A549 (cell line): ENCODE results near the gene CAB39. TPM values are rescaled to one million over a fixed set of nuclear protein-coding genes. Genes with fewer than 3 reads are reported as not detected.

Source experiments
- ATAC-seq, 2 experiments: fragments of 200-7000 bp in 1 of 2; fragments of >200 bp in 1 of 2; cut with Nextera tagmentation in 1 of 2; cut with Tn5 transposase in 1 of 2; 3 replicates each; pipeline versions ENCODE4 v1.8.0 to v1.9.1; 2018 to 2020; ENCODE audit warnings: mild to moderate bottlenecking in 1 of 2, moderate library complexity in 1 of 2
- CTCF ChIA-PET: fragments of 300-600 bp; sonication (Branson Sonifier 250); formaldehyde crosslinking; extraction: SDS; loops from one replicate; lab custom pipeline; 2021; ENCODE audit warnings: antibody characterized with exemption, inconsistent platforms; lab: Yijun Ruan, JAX
- POLR2A ChIA-PET: fragments of 350-600 bp; formaldehyde crosslinking; extraction: SDS; loops from one replicate; lab custom pipeline; 2021; ENCODE audit warnings: antibody characterized with exemption, inconsistent platforms; lab: Yijun Ruan, JAX
- DNase-seq, 2 experiments: peaks; one replicate each; pipeline versions ENCODE4 v3.0.0 to v3.0.0-alpha.2; 2011 to 2016; ENCODE audit warnings: low read depth in 1 of 2, low spot score in 1 of 2
- FAIRE-seq: peaks from 2 replicates; lab custom pipeline; 2011; peaks lifted over from hg19 to GRCh38; lab: Jason Lieb, UNC
- H3K27ac ChIP-seq, 2 experiments: fragments of >200 bp; sonication (Bioruptor Twin); formaldehyde crosslinking; 3 replicates each; pipeline ENCODE4 v1.5.1; 2016 to 2017
- H3K4me1 ChIP-seq: fragments of >200 bp; sonication (Bioruptor Twin); formaldehyde crosslinking; 3 replicates; pipeline ENCODE4 v1.6.1; 2016
- H3K4me2 ChIP-seq: fragments of >200 bp; sonication (Bioruptor Twin); formaldehyde crosslinking; 3 replicates; pipeline ENCODE4 v1.6.1; 2016
- H3K4me3 ChIP-seq: fragments of >200 bp; sonication (Bioruptor Twin); formaldehyde crosslinking; 3 replicates; pipeline ENCODE4 v1.5.1; 2016
- H3K9me3 ChIP-seq: fragments of >200 bp; sonication (Bioruptor Twin); formaldehyde crosslinking; 3 replicates; pipeline ENCODE4 v1.6.1; 2016
- ATOH8 ChIP-seq: fragments of 250-450 bp; sonication (Bioruptor Pico); IDR thresholded peaks from 2 replicates; pipeline ENCODE4 v1.5.0; 2020; ENCODE audit warnings: low read depth, mild to moderate bottlenecking, moderate library complexity
- BHLHE40 ChIP-seq: IDR thresholded peaks from 2 replicates; pipeline ENCODE4 v1.6.1; 2012; ENCODE audit warnings: low read depth, low read length, inconsistent platforms
- CBX2 ChIP-seq: fragments of 200-600 bp; sonication (generic); IDR thresholded peaks from 2 replicates; pipeline ENCODE4 v1.6.1; 2016; ENCODE audit warnings: low read depth, mild to moderate bottlenecking, borderline replicate concordance
- CBX8 ChIP-seq: fragments of 200-600 bp; sonication (generic); IDR thresholded peaks from 2 replicates; pipeline ENCODE4 v1.6.1; 2016
- CHD2 ChIP-seq: fragments of 150-350 bp; IDR thresholded peaks from 2 replicates; pipeline ENCODE4 v1.6.1; 2014; ENCODE audit warnings: low read length; ENCODE audit not compliant: partially characterized antibody
- CHD4 ChIP-seq: fragments of 200-600 bp; sonication (generic); IDR thresholded peaks from 2 replicates; pipeline ENCODE4 v1.6.1; 2016; ENCODE audit warnings: antibody characterized with exemption, mild to moderate bottlenecking, borderline replicate concordance
- ESRRA ChIP-seq: fragments of 150-350 bp; IDR thresholded peaks from 2 replicates; pipeline ENCODE4 v1.6.1; 2014; ENCODE audit warnings: mild to moderate bottlenecking, low read length, borderline replicate concordance
- GATA3 ChIP-seq: IDR thresholded peaks from 2 replicates; pipeline ENCODE4 v1.6.1; 2012; ENCODE audit warnings: borderline replicate concordance
- HOXA7 ChIP-seq: fragments of 250-450 bp; sonication (Bioruptor Pico); IDR thresholded peaks from 2 replicates; pipeline ENCODE4 v1.5.0; 2020; ENCODE audit warnings: mild to moderate bottlenecking, moderate library complexity
- HOXB13 ChIP-seq: fragments of 250-450 bp; sonication (Bioruptor Pico); IDR thresholded peaks from 2 replicates; pipeline ENCODE4 v1.5.0; 2020; ENCODE audit warnings: low read depth, mild to moderate bottlenecking, moderate library complexity
- JUN ChIP-seq, 2 experiments: fragments of >200 bp; sonication (Bioruptor Twin); formaldehyde crosslinking; IDR thresholded peaks; 2 replicates in 1 of 2; 3 replicates in 1 of 2; pipeline ENCODE4 v1.6.1; 2016 to 2017
- JUNB ChIP-seq: fragments of >200 bp; sonication (Bioruptor Twin); formaldehyde crosslinking; IDR thresholded peaks from 2 replicates; pipeline ENCODE4 v1.6.1; 2016
- MAX ChIP-seq: IDR thresholded peaks from 2 replicates; pipeline ENCODE4 v1.6.1; 2012
- NPAS2 ChIP-seq: fragments of 250-450 bp; sonication (Bioruptor Pico); IDR thresholded peaks from 2 replicates; pipeline ENCODE4 v1.8.0; 2022; ENCODE audit warnings: mild to moderate bottlenecking, moderate library complexity, borderline replicate concordance
- POLR2A ChIP-seq: IDR thresholded peaks from 2 replicates; pipeline ENCODE4 v1.6.1; 2012; ENCODE audit warnings: mild to moderate bottlenecking, low read length
- POLR2AphosphoS2 ChIP-seq: conservative IDR thresholded peaks from 2 replicates; pipeline ENCODE4 v1.6.1; 2012; ENCODE audit warnings: low read length, improper control_type of control experiment, inconsistent platforms
- RARB ChIP-seq: fragments of 250-450 bp; sonication (Bioruptor Pico); IDR thresholded peaks from 2 replicates; pipeline ENCODE4 v1.8.0; 2021; ENCODE audit warnings: mild to moderate bottlenecking, moderate library complexity
- RCOR1 ChIP-seq: fragments of 150-350 bp; IDR thresholded peaks from 2 replicates; pipeline ENCODE4 v1.6.1; 2014; ENCODE audit warnings: antibody characterized with exemption, low read length, low read depth
- RFX5 ChIP-seq: fragments of 450-650 bp; IDR thresholded peaks from 2 replicates; pipeline ENCODE4 v1.7.1; 2014; ENCODE audit warnings: antibody characterized with exemption, mild to moderate bottlenecking, moderate library complexity
- RNF2 ChIP-seq: fragments of 200-600 bp; sonication (generic); IDR thresholded peaks from 2 replicates; pipeline ENCODE4 v1.6.1; 2016; ENCODE audit warnings: low read depth, mild to moderate bottlenecking, antibody characterized with exemption, moderate library complexity, borderline replicate concordance
- SREBF2 ChIP-seq: fragments of 450-650 bp; IDR thresholded peaks from 2 replicates; pipeline ENCODE4 v1.6.1; 2014; ENCODE audit warnings: mild to moderate bottlenecking, moderate library complexity
- USF2 ChIP-seq: fragments of 450-650 bp; IDR thresholded peaks from 2 replicates; pipeline ENCODE4 v1.6.1; 2014; ENCODE audit warnings: antibody characterized with exemption
- ZC3H11A ChIP-seq: fragments of 450-650 bp; IDR thresholded peaks from 2 replicates; pipeline ENCODE4 v1.6.1; 2014; ENCODE audit warnings: antibody characterized with exemption, mild to moderate bottlenecking
- ZFP36 ChIP-seq: fragments of 450-650 bp; IDR thresholded peaks from 2 replicates; pipeline ENCODE4 v1.6.1; 2014; ENCODE audit warnings: borderline replicate concordance; ENCODE audit not compliant: partially characterized antibody
- WGBS: methylation state at CpG from one replicate; pipeline ENCODE4 v1.1.6; 2017; ENCODE audit errors: missing lambda C conversion rate; 5-methylcytosine and 5-hydroxymethylcytosine counted together
- polyA plus RNA-seq, 4 experiments: library from polyadenylated mRNA; depleted of rRNA in 3 of 4; stranded (reverse); fragments of >200 nt; fragmentation: RNase III in 1 of 4; extraction: RNeasy Plus Mini Kit Qiagen cat#74134 plus additional on column Dnase treatment in 1 of 4; gene quantifications; 2 replicates in 3 of 4; 3 replicates in 1 of 4; pipeline ENCODE4 v1.2.3, GENCODE V29; 2011 to 2017
- TF ChIP-seq, protein P1 (sequence below): fragments of 250-450 bp; sonication (Bioruptor Pico); IDR thresholded peaks from 2 replicates; pipeline ENCODE4 v1.5.0; 2021; ENCODE audit warnings: mild to moderate bottlenecking, moderate library complexity, borderline replicate concordance

CAB39 gene
- polyA plus RNA-seq, 2 of the 4 experiments (the other 2 are of a cell fraction) = 28.4 to 54.2 TPM

DNA sequence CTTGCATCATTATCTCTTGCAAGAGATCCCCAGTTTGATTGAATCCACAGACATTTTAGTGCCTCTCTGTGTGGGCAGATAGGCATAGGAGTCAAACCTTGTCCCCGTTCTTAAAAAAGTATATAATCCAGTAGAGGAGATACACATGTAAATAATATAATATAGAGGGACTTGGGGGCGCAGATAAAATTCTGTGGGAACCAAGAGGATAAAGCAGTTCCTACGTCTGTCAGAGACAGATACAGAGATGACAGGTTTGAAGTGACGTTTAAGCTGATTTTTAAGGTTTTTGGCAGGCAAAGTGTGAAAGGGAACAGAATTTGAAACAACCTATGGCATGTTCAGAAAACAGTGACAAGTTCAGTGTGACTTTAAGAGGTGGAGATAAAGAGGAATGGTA lies 63.1 kb downstream of the CAB39 start:
- no peak for DNase-seq
- no peaks in the 10 kb centered on the region for H3K9me3 ChIP-seq
- CTCF ChIA-PET = interaction anchor here (1.0 to 1.1 kb wide), 2 partner anchors 15 to 23 kb away, joined by 3 to 4 read pairs; no protein-coding TSS in a partner anchor
- TF ChIP-seq CBX8 = no peak
- no peak for TF ChIP-seq SREBF2
- TF ChIP-seq GATA3 = no peak
- TF ChIP-seq RFX5 = no peak
- TF ChIP-seq ZC3H11A = no peak
- TF ChIP-seq, protein P1, sequence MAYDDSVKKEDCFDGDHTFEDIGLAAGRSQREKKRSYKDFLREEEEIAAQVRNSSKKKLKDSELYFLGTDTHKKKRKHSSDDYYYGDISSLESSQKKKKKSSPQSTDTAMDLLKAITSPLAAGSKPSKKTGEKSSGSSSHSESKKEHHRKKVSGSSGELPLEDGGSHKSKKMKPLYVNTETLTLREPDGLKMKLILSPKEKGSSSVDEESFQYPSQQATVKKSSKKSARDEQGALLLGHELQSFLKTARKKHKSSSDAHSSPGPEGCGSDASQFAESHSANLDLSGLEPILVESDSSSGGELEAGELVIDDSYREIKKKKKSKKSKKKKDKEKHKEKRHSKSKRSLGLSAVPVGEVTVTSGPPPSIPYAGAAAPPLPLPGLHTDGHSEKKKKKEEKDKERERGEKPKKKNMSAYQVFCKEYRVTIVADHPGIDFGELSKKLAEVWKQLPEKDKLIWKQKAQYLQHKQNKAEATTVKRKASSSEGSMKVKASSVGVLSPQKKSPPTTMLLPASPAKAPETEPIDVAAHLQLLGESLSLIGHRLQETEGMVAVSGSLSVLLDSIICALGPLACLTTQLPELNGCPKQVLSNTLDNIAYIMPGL (CRISPR knock-in tag) = no peak
- no peak for TF ChIP-seq RNF2
- POLR2A ChIA-PET = no interaction called here
- H3K4me3 ChIP-seq = no peak overlapping the region
- H3K4me2 ChIP-seq = no peak overlapping the region
- H3K4me1 ChIP-seq = peaks cover 23% of the 10 kb centered on the region
- no peak for ATAC-seq
- 88% methylated on average over 4 of the region's 4 CpGs for WGBS
- no peak for FAIRE-seq
- no peak overlapping the region for H3K27ac ChIP-seq

- no peak for ATAC-seq
- Histone ChIP-seq H3K4me3 (no peak overlapping the region), H3K4me2 (peak overlapping the region; percentile 35; the same call in 2 of the 3 replicates), H3K9me3 (no peaks in the 10 kb centered on the region)
- TF ChIP-seq HOXB13 (no peak), RARB (CRISPR knock-in tag) (no peak), POLR2AphosphoS2 (no peak), JUNB (no peak), JUN (IDR thresholded peaks at IDR 0.05) (no peak), POLR2A (no peak), ZC3H11A (no peak), ESRRA (no peak), BHLHE40 (no peak), USF2 (no peak), HOXA7 (CRISPR knock-in tag) (no peak), RCOR1 (no peak), CHD2 (no peak), ATOH8 (no peak), CHD4 (no peak), MAX (no peak), ZFP36 (no peak), CBX2 (no peak), NPAS2 (no peak)
- TF ChIP-seq, protein P1 (CRISPR knock-in tag) = no peak
- TF ChIP-seq, all 56 proteins: peak for 0
- FAIRE-seq (no peak), DNase-seq (no peak)
- peaks cover 23% of the 10 kb centered on the region for H3K4me1 ChIP-seq
- 84% methylated on average over 3 of the region's 3 CpGs for WGBS
- 0 out of 6 replicates have a peak overlapping the region, but pooled peaks of 1 of the 2 experiments have one; percentile 12 for H3K27ac ChIP-seq
- CTCF ChIA-PET = interaction anchor here (1.2 kb wide), 1 partner anchor 21 kb away, joined by 4 read pairs; no protein-coding TSS in a partner anchor
- POLR2A ChIA-PET = no interaction called here
Measured at GRCh38 chr2:230777721-230778120, 65.1 kb downstream of the CAB39 start.
